ENCODE measurements around the gene FLAD1.

The FLAD1 gene

DNA sequence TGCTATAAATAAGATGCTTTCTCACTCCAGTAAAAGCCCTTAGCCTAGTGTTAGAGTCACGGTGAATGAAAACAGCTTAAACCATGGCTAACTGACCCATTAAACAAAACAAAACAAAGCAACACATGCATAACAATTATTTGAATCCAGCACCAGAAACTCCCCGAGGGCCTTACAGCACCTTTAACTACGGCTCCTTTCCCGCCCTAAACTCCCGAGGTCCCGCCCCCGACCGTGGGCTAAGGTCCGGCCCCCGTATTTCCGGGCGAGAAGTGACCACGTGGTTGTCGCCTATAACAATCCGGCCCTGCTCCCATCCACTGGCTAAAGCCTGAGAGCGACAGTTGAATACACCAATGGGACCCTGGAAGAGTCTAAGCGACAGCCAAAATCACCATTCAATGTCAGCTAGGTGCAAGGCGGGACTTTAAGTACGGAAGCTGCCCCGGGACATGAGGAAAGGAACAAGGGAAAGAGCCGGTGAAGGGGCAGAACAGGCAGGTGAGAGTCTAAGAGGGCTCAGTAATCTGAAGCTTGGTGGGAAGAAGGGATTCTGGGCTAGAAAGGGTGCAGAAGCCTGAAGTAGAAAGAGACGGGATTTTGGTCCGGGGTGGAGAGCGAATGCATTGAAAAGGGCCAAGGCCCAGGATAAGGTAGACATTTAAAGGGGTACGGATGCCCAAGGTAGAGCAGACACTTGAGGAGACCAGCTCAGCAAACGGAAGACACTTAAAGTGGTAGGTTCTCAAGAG lies at the start of gene FLAD1:
TSS of gene FLAD1 (plus strand) at position 448 of the 752 bp plus-strand sequence. CDS start 351 bp downstream, outside the sequence.
- peak; percentile 99 for DNase-seq (ENCODE audit: low spot score)

DNA sequence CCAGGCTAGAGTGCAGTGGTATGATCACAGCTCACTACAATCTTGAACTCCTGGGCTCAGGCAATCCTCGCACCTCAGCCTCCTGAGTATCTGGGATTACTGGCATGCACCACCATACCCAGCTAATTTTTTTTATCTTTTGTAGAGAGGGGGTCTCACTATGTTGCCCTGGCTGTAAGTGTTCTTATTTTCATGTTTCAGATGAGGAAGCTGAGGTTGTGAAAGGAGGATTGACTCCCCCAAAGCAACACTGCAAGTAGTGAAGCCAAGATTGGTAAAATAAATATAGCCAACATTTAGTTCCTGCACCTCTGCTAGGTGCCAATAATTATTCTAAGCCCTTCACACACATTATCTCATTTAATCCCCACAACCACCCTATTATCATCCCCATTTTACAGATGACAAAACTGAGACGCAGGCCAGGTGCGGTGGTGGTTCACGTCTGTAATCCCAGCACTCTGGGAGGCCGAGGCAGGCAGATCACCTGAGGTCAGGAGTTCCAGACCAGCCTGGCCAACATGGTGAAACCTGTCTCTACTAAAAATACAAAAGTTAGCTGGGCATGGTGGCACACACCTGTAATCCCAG lies 48.7 kb upstream of the FLAD1 start:
- DNase-seq (ENCODE audit: low spot score), result no peak

DNA sequence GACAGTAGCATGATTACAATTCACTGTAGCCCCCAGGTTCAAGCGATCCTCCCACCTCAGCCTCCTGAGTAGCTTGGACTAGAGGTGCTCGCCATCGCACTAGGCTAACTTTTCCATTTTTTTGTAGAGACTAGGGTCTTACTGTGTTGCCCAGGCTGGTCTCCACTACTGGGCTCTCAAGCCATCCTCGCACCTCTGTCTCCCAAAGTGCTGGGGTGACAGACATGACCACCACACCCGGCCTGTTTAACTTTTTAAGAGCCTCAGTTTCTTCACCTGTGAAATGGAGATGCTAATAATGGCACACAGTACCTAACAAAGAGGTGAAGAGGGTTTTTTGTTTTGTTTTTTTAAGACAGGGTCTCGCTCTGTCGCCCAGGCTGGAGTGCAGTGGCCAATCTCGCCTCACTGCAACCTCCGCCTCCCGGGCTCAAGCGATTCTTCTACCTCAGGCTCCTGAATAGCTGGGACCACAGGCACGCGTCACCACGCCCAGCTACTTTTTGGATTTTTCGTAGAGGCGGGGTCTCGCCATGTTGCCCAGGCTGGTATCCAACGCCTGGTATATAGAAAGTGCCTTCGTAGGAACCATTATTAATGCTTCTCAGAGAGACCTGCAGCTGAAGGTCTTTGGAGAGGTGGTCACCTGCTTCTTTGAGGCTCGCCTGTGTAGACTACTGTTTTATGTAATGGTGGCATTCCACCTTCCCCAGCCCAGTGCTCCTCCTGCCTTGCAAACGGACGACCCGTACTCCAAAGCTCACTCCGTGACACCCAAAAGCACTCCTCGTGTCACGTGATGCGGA lies 47.2 kb upstream of the FLAD1 start:
- DNase-seq (ENCODE audit: low spot score), result no peak

DNA sequence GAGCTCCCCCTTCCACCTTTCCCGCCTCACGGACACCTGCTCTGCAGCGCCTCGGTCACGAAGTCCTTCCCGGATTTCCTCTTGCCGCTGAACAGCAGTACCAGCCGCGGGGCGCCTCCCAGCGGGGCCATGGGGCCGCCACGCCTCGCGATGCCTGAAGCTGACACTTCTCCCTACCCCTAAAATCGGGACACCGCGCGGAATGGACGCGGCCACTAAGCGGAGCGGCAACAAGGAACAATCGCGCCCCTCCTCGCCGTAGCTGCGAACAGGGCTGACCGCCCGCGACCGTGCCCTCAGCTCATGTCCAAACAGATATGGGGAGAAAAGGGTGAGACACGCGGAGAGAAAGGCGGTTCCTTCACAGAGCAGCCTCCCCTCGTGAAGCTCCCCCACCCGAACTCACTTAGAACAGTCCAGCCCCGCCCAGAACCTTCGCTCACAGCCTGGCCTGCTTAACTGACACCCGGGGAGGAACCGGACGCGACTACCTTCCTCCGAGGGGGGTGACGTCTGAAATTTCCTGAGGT lies 46.5 kb upstream of the FLAD1 start, which contains the start of gene PMVK:
TSS of gene PMVK (minus strand) at position 165 of the 530 bp plus-strand sequence. CDS start at position 131, 34 bp downstream.
- peak; percentile 93 for DNase-seq (ENCODE audit: low spot score)

DNA sequence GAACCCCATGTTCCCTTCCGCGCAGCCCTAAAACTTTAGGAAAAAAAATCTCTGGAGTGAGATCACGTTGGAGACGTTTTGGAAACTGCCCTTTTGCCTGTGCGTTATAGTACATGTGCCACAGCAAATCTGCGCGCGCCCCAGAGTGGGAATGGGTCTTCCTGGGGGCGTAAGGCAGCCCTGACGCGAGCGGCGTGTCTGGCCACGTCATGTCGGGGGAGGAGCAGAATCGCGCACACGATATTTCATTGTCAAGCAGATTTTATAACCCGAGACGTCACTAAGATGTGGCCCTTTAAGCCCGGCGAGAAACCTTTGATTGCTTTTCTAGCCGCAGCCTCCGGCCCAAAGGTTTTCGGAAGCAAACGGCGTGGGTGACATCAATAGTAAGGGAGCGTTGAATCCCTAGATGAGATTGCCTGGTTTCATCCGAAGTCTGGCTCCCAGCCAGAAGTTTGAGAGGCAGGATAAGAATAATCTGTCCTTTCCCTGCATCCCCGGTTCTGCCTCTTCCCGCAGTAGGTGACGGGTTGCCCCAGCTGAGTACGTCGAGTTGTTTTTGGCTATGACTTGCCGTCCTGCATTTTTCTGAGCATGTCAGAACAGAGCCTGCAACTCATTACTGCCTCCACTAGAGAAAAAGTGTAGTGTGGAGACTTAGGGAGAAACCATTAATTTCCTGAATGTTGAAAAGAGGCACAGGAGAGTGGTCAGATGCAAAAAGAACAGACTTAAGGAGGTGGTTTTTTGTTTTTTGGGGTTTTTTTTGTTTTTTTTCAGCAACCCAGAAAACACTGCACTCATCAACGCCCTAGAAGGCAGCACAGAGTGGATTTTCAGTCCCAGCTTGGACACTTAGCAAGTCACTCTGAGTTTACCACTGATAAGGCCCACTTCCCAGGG lies 45.8 kb upstream of the FLAD1 start:
- peak; percentile 95 for DNase-seq (ENCODE audit: low spot score)

DNA sequence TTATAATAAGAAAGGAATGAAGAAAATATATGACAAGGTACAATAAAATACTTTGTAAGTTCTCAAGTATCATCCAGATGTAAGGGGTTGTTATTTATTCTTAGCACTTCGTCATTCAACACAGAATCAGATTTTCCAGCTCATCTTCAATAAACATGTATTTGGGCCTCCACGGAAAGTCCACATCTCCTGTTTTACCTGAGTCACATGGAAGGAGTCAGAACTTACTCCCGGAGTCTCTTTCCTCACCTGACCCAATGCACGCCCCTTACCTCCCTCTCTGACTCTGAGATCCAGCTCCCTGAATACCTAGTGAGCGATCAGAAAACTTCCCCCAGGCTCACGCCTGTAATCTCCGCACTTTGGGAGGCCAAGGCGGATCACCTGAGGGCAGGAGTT lies 45.2 kb upstream of the FLAD1 start:
- DNase-seq (ENCODE audit: low spot score), result no peak

DNA sequence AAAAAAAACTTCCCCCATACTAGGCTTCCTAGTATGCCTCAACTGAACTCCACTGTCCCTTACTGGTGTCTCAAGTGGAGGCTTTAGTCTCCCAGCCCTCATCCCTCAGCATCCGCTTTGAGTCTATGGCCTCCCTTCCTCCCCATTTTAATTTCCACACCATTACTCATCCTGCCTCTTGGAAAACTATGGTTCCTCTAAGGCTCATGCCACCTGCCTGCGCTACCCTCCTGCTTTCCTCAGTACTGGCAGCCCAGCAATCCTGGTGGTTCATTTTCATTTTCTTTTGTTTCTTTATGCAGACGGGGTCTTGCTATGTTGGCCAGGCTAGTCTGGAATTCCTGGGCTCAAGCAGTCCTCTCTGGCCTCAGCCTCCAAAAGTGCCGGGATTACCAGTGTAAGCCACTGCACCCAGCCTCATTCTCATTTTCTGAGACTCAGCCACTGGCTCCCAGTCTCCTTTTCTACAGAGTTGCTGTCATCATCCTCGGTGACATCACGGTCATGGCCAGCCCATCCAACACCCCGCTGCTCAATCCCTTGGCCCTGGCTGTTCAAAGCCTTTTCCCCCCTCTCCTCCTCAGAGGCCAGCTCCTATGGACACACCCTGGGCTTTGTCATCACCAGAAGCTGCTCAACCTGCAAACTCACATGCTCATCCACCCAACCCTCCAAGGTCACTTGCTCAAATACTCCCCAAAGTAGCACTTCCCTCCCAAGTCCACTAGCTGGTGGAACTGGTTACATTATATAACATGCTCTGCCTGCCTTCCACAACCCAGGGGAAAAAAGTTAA lies 44.3 kb upstream of the FLAD1 start:
- no peak for DNase-seq (ENCODE audit: low spot score)

DNA sequence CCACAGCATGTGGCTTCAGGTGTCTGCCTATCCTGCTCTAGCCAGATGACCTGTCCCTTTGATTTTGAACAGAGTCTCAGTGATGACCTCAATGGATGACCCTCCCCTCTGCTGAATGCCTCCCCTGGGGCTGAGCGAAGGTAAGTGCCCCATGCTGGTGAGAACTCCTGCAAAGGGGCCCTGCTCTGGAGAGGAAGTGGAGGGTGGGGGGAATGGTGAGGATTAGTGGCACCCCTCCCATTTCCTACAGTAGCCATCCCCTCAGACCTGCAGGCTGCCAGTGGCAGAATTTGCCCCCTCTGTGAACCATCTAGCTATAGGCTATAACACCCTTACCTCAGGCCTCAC lies 43.0 kb upstream of the FLAD1 start:
- DNase-seq (ENCODE audit: low spot score), result no peak

DNA sequence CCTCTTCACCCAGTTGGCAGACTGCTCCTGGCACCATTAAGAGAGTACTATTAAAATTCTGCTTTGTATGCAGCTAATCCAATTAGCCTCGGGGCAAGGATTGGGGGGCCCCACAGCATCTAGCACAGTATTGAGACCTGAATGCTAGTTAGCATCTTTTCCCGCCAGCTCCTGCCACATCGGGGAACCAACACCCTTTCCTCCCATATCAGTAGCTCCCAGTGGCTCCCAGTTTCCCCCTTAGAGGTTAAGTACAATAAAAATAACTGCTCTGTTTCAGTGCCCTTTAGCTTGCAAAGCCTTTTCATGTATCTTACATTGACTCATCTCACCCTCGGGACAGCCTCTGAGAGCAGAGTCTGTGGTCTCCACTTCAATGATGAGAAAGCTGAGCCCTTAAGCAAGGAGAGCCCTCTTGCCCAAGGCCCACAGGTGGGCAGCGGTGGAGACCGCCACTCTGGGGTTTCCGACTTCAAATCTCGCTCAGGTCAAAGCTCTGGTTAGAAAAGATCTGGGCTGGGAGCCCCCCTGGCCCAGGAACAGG lies 42.4 kb upstream of the FLAD1 start:
- DNase-seq (ENCODE audit: low spot score), result no peak

DNA sequence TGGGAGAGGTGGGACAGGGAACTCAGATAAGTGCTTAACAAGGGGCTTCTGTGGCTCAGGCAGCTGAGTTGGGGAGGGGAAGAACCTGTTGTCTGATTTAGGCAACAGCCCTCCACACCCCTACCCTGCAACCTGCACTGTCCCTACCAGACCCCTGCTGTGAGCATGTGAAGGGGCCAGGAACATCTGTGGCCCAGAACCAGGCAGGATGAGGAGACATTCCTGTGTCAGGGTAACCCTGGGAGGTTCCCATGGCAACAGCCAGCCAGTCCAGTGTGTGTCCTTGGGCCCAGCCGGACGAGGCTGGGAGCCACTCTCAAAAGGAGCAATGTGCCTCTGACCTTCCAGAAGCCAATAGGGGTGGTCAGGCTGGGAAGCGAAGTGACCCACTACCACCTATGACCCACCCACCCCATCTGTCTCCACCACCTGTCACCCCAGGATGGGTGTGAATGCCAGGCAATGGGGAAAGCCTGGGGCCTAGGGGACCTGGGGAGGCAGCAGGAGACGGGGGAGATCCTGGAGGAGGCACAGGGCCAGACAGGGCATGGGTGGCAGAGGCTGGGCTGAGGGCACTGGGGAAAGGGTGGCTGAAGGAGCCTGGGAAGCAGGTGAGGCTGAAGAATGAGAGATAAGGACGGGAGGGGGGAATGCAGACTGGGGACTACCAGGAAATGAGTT lies 41.7 kb upstream of the FLAD1 start:
- no peak for DNase-seq (ENCODE audit: low spot score)

DNA sequence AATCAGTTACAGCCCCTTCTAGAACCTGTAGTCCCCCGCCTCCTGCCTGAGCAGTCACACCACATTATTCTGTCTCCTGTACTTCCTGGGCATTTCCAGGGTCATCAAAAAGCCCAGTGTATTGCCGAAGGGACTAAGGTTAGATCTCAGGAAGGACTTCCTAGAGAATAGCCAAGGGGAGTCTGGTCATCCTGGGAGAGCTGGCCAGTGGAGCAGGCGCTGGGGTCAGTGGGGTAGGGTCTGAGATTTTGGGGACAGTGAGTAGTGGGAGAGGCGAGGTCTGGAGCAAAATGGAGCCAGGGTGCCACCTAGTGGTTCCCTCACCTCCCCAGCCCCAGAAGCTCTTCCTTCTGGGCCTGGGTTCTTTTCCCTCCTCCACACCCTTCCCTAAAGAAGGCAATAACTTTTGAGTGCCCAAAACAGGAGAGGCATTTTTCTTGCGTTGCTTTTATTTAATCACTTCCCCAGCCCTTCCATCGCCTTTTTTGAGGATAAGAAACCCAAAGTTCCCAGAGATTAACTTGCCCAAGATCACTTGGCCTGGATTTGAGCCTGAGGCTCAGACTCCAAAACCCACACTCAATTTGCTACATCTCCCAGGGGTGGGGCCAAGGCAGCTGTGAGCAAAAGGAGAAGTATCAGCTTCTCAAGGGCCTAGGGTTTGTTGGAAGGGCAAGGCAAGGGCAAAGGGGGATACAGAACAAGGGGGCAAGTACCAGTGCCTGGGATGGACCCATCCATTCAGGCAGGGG lies 39.3 kb upstream of the FLAD1 start:
- DNase-seq (ENCODE audit: low spot score), result peak; percentile 26

DNA sequence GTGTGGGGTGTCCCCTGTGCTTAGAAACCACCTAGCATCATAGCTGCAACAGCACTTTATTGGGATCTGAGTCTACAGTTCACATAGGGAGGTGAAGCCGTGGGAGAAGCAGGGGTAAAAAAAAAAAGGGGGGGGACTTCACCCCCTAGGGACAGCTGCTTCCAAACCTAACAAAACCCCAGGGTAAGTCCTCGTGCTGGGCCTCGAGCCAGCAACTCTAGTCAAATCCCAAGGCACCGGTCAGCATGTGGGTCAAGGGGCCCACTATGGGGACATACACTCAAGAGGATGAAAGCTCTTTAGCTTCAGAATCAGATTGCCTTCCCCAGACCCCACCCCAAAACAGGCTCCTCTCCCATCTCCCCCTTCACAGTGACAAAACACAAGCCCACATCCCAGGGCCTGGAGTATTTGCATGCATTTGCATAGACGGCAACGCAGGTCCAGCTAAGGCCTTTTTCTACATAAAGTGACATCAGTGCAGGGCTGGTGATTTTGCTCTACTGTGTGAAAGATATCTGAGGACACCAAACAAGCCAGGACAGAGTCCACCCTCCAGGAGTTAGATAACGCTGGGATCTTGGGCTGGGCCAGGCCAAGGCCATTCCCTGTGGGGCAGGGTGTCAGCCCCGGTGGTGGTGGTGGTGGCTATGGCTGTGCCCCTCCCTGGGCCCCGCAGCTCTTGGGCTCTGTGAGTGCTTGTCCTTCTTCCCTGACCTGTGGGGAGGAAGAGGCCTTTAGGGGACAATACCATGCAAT lies 38.6 kb upstream of the FLAD1 start:
- no peak for DNase-seq (ENCODE audit: low spot score)

DNA sequence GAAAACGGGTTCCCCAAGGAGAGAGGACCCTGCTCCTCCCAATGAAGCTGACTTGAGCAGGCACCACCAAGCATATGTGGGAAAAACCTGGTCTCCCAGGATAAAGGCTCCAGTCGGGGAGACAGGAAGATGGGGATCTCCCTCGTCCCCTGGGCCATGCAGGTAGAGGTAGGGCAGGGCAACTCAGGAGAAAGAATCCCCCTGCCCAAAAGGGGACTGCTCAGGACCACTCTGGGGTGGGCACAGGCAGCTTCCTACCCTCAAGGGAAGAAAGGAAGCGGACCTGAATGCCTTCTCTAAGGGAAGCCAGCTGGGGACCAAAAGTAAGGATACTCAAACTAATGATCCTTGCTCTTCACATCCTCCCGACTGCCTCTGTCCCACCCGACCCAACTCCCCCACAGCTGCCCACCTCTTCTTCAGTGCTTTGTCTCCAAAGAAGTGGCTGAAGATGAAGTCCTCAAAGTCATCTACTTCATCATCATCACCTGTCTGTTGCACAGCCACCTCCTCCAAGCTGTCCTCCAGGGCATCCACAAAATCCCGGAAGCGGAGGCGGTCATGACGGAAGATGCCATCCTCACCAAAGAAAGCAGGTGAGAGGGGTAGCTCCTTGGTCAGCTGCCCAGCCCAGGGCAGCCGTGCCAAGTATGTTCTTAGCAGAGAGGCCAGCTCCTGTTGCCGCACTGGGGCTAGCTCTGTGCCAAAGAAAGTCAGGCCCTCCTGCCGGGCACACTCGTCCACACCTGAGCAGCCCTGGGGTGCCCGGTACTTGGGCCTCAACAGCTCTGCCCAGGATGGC lies 37.8 kb upstream of the FLAD1 start:
- DNase-seq (ENCODE audit: low spot score), result no peak

DNA sequence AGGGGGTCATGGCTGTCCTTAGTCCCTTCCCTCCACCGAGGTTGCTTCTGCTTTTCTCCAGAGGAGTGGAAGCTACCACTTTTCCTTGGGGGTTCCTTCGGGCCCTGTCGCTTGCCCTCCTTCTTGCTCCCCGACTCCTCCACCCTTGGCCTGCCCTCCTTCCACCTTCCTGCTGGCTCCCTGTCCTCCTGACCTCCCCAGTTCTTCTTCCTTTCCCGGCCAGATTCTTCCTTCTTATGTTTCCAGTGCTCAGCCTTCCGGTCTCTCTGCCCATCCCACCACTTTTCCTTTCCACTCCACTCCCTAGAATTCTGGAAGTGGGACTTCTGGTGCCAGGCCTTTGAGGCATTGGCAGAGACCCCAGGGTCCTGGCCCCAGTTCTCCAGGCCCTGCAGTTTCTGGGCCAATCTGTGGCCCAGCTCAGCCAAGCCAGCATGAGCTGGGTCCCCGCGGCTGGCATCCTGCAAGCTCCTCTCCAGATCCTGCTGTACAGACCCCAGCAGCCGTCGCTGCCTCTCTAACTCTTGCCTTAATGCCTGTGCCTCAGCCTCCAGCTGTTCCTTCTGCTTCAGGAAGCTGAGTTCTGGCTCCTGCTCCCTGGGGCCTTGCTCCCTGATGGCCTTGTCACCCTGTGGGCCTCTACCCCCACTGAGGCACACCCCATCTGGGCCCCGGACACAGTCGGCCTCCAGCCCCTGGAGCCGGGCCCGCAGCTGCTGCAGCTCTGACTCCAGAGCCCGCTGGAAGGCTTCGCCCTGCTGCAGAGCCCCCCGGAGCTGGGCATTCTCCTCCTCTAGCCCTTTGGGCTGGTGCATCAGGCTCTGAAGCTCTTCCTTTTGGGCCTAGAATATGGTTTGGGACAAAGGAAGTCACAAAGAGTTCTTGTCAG lies 36.9 kb upstream of the FLAD1 start:
- DNase-seq (ENCODE audit: low spot score), result no peak

DNA sequence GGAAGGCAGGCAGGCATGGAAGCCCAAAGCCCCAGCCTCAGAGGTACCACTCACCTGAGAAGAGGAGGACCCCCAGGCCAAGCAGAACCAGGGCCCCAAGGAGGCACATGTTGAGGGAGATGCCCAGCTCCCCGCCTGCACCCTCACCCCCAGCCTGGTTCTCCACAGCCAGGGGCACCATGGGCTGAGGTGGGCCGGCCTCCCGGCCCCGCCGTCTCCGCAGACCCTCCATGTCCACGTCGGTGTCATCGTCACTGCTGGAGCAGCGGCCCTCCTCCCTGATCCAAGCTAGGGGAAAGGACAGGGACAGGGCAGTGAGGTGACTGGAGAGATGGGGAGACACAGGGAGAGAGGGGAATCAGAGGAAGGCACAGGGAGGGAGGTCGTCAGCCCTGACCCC lies 35.1 kb upstream of the FLAD1 start:
- DNase-seq (ENCODE audit: low spot score), result no peak

DNA sequence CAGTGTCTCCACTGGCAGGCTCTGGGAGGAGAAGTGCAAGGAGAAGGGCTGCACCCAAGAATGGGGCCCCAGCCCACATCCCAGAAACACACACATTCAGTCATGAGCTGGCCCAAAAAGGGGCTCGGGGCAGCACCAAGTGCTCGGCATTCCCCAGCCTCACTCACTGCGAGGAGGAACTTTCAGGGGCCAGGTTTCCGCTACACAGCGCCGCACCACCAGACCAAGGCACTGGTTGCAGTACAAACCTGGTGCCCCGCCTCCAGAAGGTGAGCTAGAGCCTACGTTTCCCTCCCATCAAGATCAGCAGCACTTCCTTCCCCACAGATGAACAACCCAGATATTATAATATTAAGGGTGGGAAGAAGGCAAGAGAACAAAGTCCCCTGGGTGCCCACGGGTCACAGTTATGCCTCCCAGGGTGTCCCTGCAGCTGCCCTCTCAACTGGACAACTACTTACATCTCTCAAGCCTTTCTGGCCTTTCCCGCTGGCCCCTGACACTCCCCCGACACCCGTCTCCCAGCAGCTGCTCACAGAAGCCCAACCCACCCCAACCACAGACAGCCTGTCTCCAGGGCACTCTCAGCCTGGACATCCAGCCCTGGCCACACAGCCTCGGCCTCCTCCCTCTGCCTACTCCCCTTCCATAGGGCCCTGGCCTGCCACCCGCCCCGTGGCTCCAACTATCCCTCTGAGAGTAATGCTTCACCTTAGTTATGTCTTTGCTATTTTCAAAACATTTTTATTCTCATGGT lies 31.1 kb upstream of the FLAD1 start:
- no peak for DNase-seq (ENCODE audit: low spot score)
